ENCODE data around the gene CAMSAP1.

The CAMSAP1 gene

DNA sequence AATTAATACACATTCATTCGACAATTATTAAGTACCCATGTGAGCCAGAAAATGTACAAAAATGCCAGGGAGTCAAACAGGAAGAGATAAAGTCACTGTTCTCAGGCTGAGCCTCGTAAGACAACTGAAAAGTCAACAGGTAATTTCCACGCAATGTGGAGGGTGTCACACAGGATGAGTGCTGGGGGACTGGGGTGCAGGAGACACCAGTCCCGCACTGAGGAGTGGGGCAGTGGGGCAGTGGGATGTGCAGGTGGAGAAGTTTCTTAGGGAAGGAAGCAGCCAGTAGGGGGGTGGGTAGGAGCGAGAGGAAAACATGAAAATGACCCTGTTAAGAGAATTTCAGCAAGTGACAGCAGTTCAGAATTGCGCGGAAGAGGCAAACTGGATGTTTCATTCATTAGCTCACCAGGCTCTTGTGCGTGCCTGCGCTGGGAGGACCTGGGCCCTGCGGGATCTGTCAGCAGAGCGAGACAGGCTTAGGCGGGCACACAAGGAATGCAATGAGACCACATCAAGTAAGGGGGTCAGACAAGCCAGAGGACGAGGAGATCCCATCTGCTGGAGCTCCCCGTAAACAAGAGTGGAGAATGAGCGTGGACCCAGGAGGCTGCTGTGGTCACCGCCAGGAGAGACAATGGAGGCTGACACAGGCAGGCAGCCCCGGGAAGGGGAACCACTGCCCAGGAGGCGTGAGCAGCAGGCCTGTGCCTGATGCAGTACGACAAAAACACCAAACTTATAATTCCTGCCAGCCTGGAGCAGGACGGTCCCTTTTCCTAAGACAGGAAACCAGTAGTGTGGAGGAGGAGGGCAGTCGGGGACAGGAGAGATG is 21.0 kb downstream of the CAMSAP1 start:
- no peak overlapping the region for H3K4me3 ChIP-seq (ENCODE audit: low read depth, low read length)
- TF ChIP-seq, protein P1, sequence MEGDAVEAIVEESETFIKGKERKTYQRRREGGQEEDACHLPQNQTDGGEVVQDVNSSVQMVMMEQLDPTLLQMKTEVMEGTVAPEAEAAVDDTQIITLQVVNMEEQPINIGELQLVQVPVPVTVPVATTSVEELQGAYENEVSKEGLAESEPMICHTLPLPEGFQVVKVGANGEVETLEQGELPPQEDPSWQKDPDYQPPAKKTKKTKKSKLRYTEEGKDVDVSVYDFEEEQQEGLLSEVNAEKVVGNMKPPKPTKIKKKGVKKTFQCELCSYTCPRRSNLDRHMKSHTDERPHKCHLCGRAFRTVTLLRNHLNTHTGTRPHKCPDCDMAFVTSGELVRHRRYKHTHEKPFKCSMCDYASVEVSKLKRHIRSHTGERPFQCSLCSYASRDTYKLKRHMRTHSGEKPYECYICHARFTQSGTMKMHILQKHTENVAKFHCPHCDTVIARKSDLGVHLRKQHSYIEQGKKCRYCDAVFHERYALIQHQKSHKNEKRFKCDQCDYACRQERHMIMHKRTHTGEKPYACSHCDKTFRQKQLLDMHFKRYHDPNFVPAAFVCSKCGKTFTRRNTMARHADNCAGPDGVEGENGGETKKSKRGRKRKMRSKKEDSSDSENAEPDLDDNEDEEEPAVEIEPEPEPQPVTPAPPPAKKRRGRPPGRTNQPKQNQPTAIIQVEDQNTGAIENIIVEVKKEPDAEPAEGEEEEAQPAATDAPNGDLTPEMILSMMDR (IDR thresholded peaks at IDR 0.05; ENCODE audit: borderline replicate concordance, insufficient read depth, low read depth, low read length): no peak

DNA sequence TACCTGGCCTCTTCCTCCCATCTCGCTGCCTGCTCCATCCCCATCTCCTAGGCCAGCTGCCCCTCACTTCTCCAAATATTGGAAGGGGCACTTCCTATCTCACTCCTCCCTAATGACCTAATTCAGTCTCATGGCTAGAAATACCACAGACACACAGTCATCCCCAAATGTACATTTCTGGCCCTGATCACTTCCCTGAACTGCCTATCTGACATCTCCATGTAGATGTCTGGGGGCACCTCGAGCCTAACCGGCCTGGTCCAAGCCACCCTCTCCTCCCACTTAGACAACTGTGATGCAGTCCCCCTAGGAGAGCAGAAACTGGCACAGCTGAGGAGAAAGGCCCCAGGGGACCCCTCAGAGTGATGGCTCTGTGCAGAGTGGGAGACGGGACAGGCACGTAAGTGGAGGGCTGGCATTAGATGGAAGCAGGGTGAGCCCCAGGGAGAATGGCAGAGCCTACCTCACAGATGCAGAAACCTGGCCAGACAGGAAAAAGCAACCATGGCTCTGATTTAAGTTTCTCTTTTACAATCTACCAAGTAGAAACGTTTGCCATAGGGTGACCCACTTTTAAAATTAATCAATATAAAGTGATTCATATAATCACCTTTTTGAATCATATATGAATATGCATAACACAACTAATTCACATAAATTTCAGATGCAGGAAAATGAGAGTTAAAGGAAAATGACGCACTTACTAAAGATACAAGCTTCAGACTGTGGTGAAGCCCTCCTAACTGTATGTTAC is 22.1 kb downstream of the CAMSAP1 start:
- no peak overlapping the region for H3K4me3 ChIP-seq (ENCODE audit: low read depth, low read length)
- TF ChIP-seq, protein P1 (IDR thresholded peaks at IDR 0.05; ENCODE audit: borderline replicate concordance, insufficient read depth, low read depth, low read length): no peak

DNA sequence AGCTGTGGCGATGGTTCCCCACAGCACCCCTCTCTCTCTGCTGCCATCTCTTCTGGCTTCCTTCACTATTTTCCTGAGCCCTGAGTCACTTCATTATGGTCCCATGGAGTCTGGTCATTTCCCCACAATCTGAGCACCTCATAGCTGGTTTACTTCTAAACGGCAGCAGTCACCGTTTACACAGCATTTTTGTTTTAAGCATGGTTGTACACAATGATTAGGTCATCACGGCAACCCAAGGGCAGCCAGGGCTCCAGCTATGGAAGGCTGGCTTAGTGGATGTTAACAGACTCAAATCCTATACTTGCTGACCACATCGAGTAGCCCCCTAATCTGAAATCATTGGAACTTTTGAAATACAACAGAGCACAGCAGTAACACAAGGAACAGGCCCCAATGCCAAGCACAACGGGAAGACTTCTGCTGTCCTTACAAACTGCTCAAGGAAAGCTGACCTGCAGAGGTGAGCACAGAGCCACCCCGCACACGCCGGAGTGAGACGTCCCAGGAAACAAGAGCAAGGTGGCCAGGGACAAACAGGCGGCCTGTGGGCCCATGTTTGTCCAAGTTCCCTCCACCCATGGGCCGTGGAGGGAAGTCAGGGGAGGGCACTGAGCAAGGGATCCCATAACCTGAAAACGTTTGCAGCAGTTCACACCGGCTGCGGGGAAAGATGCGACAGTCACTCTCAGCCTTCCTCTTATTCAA is 22.9 kb downstream of the CAMSAP1 start:
- TF ChIP-seq, protein P1 (IDR thresholded peaks at IDR 0.05; ENCODE audit: borderline replicate concordance, insufficient read depth, low read depth, low read length): no peak

DNA sequence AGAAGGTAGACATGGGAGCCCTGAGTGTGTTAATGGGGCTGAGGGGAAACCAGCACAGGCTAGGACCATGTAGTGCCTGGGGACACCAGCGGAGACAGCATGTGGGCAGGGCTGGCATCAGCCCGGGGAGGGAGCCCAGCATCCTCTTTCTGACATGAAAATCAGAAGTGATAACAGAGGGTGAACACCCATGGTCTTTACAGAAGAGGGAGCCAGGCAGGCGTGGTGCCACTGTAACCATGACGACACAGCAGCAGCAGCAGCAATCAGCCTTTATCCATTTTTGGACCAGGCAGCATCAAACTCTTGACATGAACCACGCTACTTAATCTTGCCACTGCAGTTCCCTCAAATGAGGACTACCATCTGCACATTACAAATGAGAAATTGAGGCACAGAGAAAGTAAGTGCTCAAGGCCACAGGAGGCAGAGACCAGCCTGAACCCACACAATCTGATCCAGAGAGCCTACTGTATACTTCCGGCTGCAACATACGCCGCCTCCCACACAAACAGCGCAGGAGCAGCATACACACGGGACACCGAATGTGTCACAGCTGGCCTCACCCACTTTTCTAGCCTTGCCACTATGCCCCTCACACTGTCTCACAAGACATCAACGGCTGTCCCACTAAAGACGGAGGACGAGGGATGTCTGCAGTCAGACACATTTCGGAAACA is 23.8 kb downstream of the CAMSAP1 start:
- TF ChIP-seq, protein P1 (IDR thresholded peaks at IDR 0.05; ENCODE audit: borderline replicate concordance, insufficient read depth, low read depth, low read length): no peak
- no peak overlapping the region for H3K4me3 ChIP-seq (ENCODE audit: low read depth, low read length)

More for the DNA sequence above, 22.9 kb downstream of the CAMSAP1 start:
- H3K4me3 ChIP-seq (ENCODE audit: low read depth, low read length): no peak overlapping the region

DNA sequence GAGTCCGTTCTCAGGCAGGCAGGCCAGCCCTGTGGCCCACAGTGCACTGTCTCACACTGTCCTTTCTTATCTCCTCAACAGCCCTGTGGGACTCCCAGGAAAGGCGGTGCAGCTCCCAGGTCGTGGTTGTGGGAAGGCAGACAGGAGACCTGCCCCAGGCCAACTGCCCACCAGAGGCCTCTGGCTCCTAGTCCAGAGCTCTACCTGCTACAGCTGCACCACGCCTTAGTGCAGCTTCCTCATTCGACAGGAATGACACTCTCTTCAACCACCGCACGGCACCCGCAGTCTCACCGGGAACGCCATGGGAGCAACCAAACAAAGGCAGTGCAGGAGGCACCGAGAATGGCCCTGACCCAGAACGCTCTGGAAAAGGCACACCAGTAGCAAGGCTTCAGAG is 25.3 kb downstream of the CAMSAP1 start:
- TF ChIP-seq, protein P1 (IDR thresholded peaks at IDR 0.05; ENCODE audit: borderline replicate concordance, insufficient read depth, low read depth, low read length): no peak
- no peak overlapping the region for H3K4me3 ChIP-seq (ENCODE audit: low read depth, low read length)

DNA sequence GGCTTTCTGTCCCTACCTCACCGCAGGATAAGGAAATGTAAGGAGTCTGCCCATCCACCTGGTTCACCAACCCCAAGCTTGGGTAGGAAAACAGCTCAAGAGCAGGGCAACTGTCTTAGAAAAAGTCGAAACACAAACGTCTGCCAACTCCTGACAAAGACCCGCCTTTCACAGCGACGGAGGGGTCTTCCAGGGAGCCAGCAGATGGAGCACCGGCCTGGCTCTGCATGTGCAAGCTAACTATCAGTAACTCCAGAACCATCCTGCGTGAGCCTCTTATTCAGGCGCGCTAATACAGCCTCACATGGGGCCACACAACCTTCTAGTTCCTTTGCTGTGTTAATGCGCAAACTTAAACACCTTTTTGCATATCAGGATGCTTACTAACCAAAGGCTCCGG is 26.9 kb downstream of the CAMSAP1 start:
- H3K4me3 ChIP-seq (ENCODE audit: low read depth, low read length): no peak overlapping the region
- TF ChIP-seq, protein P1 (IDR thresholded peaks at IDR 0.05; ENCODE audit: borderline replicate concordance, insufficient read depth, low read depth, low read length): no peak
